Endodermal cell (in vitro differentiated cells): ENCODE results near the gene UGT1A4. TPM values are rescaled to one million over a fixed set of nuclear protein-coding genes. Genes with fewer than 3 reads are reported as not detected.

Experiments
- DNase-seq: peaks from one replicate; pipeline ENCODE4 v3.0.0-alpha.2; 2017
- H3K27ac ChIP-seq: 2 replicates; pipeline ENCODE4 v1.5.1; 2013; ENCODE audit warnings: mild to moderate bottlenecking, low read depth, low read length, moderate library complexity
- H3K27me3 ChIP-seq: 2 replicates; pipeline ENCODE4 v1.6.1; 2013; ENCODE audit warnings: mild to moderate bottlenecking, low read length, moderate library complexity; ENCODE audit not compliant: insufficient read depth, control insufficient read depth, poor library complexity, severe bottlenecking
- H3K36me3 ChIP-seq: 2 replicates; pipeline ENCODE4 v1.7.0; 2013; ENCODE audit warnings: mild to moderate bottlenecking, low read length, moderate library complexity; ENCODE audit not compliant: control insufficient read depth, insufficient read depth
- H3K4me1 ChIP-seq: one replicate; pipeline ENCODE4 v1.7.0; 2013; ENCODE audit warnings: low read length; ENCODE audit not compliant: control insufficient read depth, insufficient read depth
- H3K4me3 ChIP-seq: 2 replicates; pipeline ENCODE4 v1.5.1; 2013; ENCODE audit warnings: mild to moderate bottlenecking, low read length, moderate library complexity
- H3K9ac ChIP-seq: 2 replicates; pipeline ENCODE4 v1.6.1; 2013; ENCODE audit warnings: mild to moderate bottlenecking, low read length, moderate library complexity; ENCODE audit not compliant: poor library complexity, severe bottlenecking; ENCODE audit errors: extremely low read depth
- H3K9me3 ChIP-seq: 2 replicates; pipeline ENCODE4 v1.6.1; 2013; ENCODE audit warnings: mild to moderate bottlenecking, low read length, moderate library complexity; ENCODE audit not compliant: control insufficient read depth
- H3K27ac Mint-ChIP-seq: 2 replicates; pipeline ENCODE4 v1.8.0; 2020; ENCODE audit warnings: mixed read lengths
- H3K27me3 Mint-ChIP-seq: 2 replicates; pipeline ENCODE4 v1.8.0; 2021; ENCODE audit warnings: mild to moderate bottlenecking, mixed read lengths; ENCODE audit not compliant: insufficient read depth
- H3K36me3 Mint-ChIP-seq: 2 replicates; pipeline ENCODE4 v1.8.0; 2020; ENCODE audit warnings: low read depth, mixed read lengths
- H3K4me1 Mint-ChIP-seq: 2 replicates; pipeline ENCODE4 v1.8.0; 2020; ENCODE audit warnings: mixed read lengths
- H3K4me3 Mint-ChIP-seq: 2 replicates; pipeline ENCODE4 v1.8.0; 2020; ENCODE audit warnings: mild to moderate bottlenecking, moderate library complexity, mixed read lengths
- H3K9me3 Mint-ChIP-seq: 2 replicates; pipeline ENCODE4 v1.8.0; 2020; ENCODE audit warnings: mild to moderate bottlenecking, mixed read lengths
- WGBS, 2 experiments: methylation state at CpG; one replicate each; pipeline versions ENCODE4 v1.1.5 to v1.1.7; 2013; ENCODE audit warnings: missing lambda C conversion rate in 2 of 2, mixed read lengths in 1 of 2; ENCODE audit not compliant: insufficient coverage in 1 of 2, insufficient read length in 1 of 2; 5-methylcytosine and 5-hydroxymethylcytosine counted together
- total RNA-seq, 2 donors: library from RNA; stranded (reverse); fragmentation: NEBNext Ultra II Directional in 1 of 2; extraction: Animal tissue kit (Norgen Biotek cat#: 25700) in 1 of 2; gene quantifications; 2 replicates in 1 of 2; 3 replicates in 1 of 2; pipeline ENCODE4 v1.2.1, GENCODE V29; 2021
- TF ChIP-seq, protein P1 (sequence below): fragments of 200-600 bp; sonication (generic); conservative IDR thresholded peaks from 2 replicates; pipeline ENCODE4 v1.5.0; 2021; ENCODE audit warnings: antibody characterized with exemption, mild to moderate bottlenecking

The UGT1A4 gene
- total RNA-seq, 2 donors from 2014 or later = not detected

DNA sequence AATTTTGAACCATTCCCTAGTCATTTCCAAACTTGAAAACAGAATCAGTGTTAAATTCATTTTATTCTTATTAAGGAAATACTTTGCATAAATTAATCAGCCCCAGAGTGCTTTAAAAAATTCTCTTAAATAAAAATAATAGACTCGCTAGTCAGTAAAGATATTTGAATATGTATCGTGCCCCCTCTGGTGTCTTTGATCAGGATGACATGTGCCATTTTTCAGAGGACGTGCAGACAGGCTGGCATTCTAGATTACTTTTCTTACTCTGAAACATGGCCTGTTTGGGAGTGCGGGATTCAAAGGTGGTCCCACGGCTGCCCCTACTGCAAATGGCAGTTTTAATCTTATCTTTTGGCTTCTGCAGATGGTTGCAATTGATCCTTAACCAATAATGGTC lies 54.0 kb downstream of the UGT1A4 start:
- no peak overlapping the region for H3K27ac ChIP-seq
- H3K4me3 ChIP-seq = no peak overlapping the region
- no peaks in the 10 kb centered on the region for H3K4me1 ChIP-seq
- 76 to 80% methylated on average over 4 to 5 of the region's 5 CpGs for WGBS, 2 experiments
- H3K27me3 Mint-ChIP-seq = no peaks in the 10 kb centered on the region
- H3K36me3 Mint-ChIP-seq = no peaks in the 10 kb centered on the region
- H3K27me3 ChIP-seq = no peaks in the 10 kb centered on the region
- DNase-seq = no peak
- H3K4me3 Mint-ChIP-seq = no peak overlapping the region
- no peak overlapping the region for H3K9ac ChIP-seq
- no peaks in the 10 kb centered on the region for H3K4me1 Mint-ChIP-seq
- H3K36me3 ChIP-seq = no peaks in the 10 kb centered on the region
- H3K27ac Mint-ChIP-seq = no peak overlapping the region
- peaks cover 10% of the 10 kb centered on the region for H3K9me3 ChIP-seq
- TF ChIP-seq, protein P1, sequence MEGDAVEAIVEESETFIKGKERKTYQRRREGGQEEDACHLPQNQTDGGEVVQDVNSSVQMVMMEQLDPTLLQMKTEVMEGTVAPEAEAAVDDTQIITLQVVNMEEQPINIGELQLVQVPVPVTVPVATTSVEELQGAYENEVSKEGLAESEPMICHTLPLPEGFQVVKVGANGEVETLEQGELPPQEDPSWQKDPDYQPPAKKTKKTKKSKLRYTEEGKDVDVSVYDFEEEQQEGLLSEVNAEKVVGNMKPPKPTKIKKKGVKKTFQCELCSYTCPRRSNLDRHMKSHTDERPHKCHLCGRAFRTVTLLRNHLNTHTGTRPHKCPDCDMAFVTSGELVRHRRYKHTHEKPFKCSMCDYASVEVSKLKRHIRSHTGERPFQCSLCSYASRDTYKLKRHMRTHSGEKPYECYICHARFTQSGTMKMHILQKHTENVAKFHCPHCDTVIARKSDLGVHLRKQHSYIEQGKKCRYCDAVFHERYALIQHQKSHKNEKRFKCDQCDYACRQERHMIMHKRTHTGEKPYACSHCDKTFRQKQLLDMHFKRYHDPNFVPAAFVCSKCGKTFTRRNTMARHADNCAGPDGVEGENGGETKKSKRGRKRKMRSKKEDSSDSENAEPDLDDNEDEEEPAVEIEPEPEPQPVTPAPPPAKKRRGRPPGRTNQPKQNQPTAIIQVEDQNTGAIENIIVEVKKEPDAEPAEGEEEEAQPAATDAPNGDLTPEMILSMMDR = no peak
- H3K9me3 Mint-ChIP-seq = peaks cover 28% of the 10 kb centered on the region

DNA sequence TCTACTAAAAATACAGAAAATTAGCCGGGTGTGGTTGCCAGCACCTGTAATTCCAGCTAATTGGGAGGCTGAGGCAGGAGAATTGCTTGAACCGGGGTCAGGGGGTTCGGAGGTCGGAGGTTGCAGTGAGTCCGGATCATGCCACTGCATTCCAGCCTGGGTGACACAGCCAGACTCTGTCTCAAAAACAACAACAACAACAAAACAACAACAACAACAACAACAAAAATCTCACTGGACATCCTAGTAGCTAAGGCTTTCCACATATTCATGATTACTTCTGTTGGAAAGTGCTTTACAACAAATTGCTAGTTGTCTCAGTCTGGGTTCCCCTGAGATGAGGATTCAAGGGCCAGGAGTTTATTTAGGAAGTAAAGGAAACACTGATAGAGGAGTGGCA lies 55.3 kb downstream of the UGT1A4 start:
- no peak overlapping the region for H3K4me3 Mint-ChIP-seq
- H3K4me1 ChIP-seq = no peaks in the 10 kb centered on the region
- no peaks in the 10 kb centered on the region for H3K27me3 Mint-ChIP-seq
- no peak overlapping the region for H3K27ac ChIP-seq
- H3K36me3 Mint-ChIP-seq = no peaks in the 10 kb centered on the region
- H3K27me3 ChIP-seq = no peaks in the 10 kb centered on the region
- TF ChIP-seq, protein P1 = no peak
- H3K9me3 Mint-ChIP-seq = peaks cover 28% of the 10 kb centered on the region
- H3K27ac Mint-ChIP-seq = no peak overlapping the region
- WGBS, 2 experiments = 90 to 92% methylated on average over 5 of the region's 5 CpGs
- no peak overlapping the region for H3K9ac ChIP-seq
- H3K9me3 ChIP-seq = peaks cover 10% of the 10 kb centered on the region
- H3K4me3 ChIP-seq = no peak overlapping the region
- no peaks in the 10 kb centered on the region for H3K36me3 ChIP-seq
- H3K4me1 Mint-ChIP-seq = no peaks in the 10 kb centered on the region
- no peak for DNase-seq

DNA sequence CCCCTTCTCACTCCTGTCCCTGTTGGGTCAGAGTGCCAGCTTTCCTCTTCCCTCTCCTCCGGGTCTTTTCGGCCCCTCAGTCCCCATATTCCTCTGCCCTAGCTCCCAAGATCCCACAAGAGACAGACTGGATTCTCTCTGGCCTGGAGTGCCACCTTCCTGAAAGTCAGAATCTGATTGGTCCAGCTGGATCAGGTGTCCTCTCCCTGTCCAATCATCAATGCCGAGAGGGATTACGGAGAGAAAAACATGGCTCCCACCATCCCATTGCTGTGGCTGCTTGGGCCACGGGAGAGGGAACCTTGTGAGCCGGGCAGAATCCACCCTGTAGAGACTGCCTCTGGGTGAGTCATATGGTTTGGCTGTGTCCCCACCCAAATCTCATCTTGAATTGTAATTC lies 56.9 kb downstream of the UGT1A4 start:
- WGBS, 2 experiments = 91 to 100% methylated on average over 2 to 6 of the region's 6 CpGs
- Histone ChIP-seq H3K27ac (no peak overlapping the region), H3K9me3 (peaks cover 10% of the 10 kb centered on the region), H3K27me3 (no peaks in the 10 kb centered on the region), H3K4me1 (no peaks in the 10 kb centered on the region), H3K36me3 (no peaks in the 10 kb centered on the region), H3K4me3 (no peak overlapping the region), H3K9ac (no peak overlapping the region)
- no peak for DNase-seq
- no peak overlapping the region for H3K27ac Mint-ChIP-seq
- no peaks in the 10 kb centered on the region for H3K27me3 Mint-ChIP-seq
- no peak overlapping the region for H3K4me3 Mint-ChIP-seq
- H3K9me3 Mint-ChIP-seq = peaks cover 28% of the 10 kb centered on the region
- TF ChIP-seq, protein P1 = no peak
- no peaks in the 10 kb centered on the region for H3K36me3 Mint-ChIP-seq
- H3K4me1 Mint-ChIP-seq = no peaks in the 10 kb centered on the region
